Subcutaneous abdominal adipose tissue (tissue), 5 donors: ENCODE data around the gene AKR1D1.

Experiments
- H3K27ac ChIP-seq: one replicate; pipeline ENCODE4 v1.7.0; 2013; ENCODE audit warnings: low read depth, mild to moderate bottlenecking, inconsistent platforms, low read length, moderate library complexity
- H3K27me3 ChIP-seq, 5 donors: one replicate each; pipeline ENCODE4 v1.7.0; 2013; ENCODE audit warnings: low read length in 5 of 5, inconsistent platforms in 1 of 5; ENCODE audit not compliant: control insufficient read depth in 5 of 5, insufficient read depth in 4 of 5
- H3K36me3 ChIP-seq, 5 donors: one replicate each; pipeline ENCODE4 v1.7.0; 2013; ENCODE audit warnings: low read length in 5 of 5; ENCODE audit not compliant: control insufficient read depth in 5 of 5, insufficient read depth in 5 of 5
- H3K4me1 ChIP-seq, 5 donors: one replicate each; pipeline ENCODE4 v1.7.0; 2013; ENCODE audit warnings: low read length in 5 of 5, mild to moderate bottlenecking in 3 of 5, moderate library complexity in 1 of 5; ENCODE audit not compliant: control insufficient read depth in 5 of 5, insufficient read depth in 5 of 5
- H3K4me3 ChIP-seq, 5 donors: one replicate each; pipeline ENCODE4 v1.7.0; 2013; ENCODE audit warnings: low read length in 5 of 5, low read depth in 1 of 5
- H3K9ac ChIP-seq, 5 donors: one replicate each; pipeline ENCODE4 v1.7.0; 2013; ENCODE audit warnings: low read length in 5 of 5, mild to moderate bottlenecking in 4 of 5, moderate library complexity in 3 of 5
- H3K9me3 ChIP-seq, 5 donors: one replicate each; pipeline ENCODE4 v1.7.0; 2013; ENCODE audit warnings: low read length in 5 of 5; ENCODE audit not compliant: control insufficient read depth in 5 of 5
- donor health status: healthy.
- donor health status: healthy.
- donor health status: healthy.
- donor health status: healthy.
- donor health status: healthy.

AKR1D1 gene

DNA sequence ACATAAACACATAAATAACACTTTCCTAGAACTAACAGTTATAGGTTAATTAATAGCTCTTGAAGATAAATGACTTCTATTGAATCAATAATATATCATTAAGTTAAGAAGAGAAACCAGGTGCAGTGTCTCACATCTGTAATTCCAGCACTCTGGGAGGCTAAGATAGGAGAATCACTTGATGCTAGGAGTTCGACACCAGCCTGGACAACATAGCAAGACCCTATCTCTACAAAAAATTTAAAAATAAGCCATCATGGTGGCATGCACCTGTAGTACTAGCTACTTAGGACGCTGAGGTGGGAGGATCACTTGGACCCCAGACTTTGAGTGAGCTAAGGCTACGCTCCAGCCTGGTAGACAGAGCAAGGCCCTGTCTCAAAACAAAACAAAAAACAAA is 38.8 kb downstream of the AKR1D1 start:
- Histone ChIP-seq H3K27me3 (no peaks in the 10 kb centered on the region), H3K4me1 (no peaks in the 10 kb centered on the region), H3K9ac (no peak overlapping the region), H3K9me3 (no peaks in the 10 kb centered on the region), H3K4me3 (no peak overlapping the region), H3K27ac (no peak overlapping the region), H3K36me3 (no peaks in the 10 kb centered on the region)

DNA sequence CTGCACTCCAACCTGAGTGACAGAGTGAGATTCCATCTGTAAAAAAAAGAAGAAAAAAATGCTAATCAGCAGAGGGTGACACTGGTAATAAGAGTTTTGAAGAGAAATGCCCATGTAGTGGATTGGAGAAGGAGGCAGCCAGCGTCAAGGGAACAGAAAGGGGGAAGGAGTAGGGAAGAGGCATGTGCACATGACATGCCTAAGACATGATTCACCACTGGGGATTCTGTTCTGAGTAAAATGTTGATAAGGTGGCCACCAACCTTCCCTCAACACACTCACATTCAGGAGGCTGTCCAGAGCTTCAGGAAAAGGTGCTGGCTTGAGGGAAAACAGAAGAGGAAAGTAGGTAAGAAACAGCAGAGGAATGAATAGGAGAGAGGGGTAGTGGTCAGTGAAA is 39.9 kb downstream of the AKR1D1 start:
- no peaks in the 10 kb centered on the region for H3K27me3 ChIP-seq
- H3K9ac ChIP-seq, result no peak overlapping the region
- no peak overlapping the region for H3K4me3 ChIP-seq
- no peaks in the 10 kb centered on the region for H3K9me3 ChIP-seq
- H3K36me3 ChIP-seq, result no peaks in the 10 kb centered on the region
- H3K27ac ChIP-seq, result no peak overlapping the region
- H3K4me1 ChIP-seq, result no peaks in the 10 kb centered on the region

DNA sequence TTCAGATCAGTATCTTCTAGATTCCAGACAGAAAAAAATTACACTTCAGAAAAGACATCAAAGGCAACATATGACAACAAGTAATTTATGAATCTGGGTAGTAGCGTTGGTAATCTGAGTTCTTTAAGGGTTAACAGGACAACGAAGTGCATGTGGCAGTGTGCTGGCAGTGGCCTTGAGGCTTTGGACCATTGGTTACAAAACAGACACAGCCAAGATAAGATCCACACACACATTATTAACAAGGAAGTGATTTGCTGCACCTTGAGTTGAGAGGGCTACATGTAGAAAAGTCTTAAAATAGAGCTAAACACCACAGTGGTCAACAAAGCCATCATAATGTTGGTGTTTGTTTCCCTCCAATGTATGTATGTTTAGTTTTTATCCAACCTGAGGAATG is 40.6 kb downstream of the AKR1D1 start:
- no peaks in the 10 kb centered on the region for H3K36me3 ChIP-seq
- H3K27me3 ChIP-seq, result no peaks in the 10 kb centered on the region
- H3K4me3 ChIP-seq, result no peak overlapping the region
- no peaks in the 10 kb centered on the region for H3K9me3 ChIP-seq
- no peaks in the 10 kb centered on the region for H3K4me1 ChIP-seq
- H3K9ac ChIP-seq, result no peak overlapping the region
- H3K27ac ChIP-seq, result no peak overlapping the region

DNA sequence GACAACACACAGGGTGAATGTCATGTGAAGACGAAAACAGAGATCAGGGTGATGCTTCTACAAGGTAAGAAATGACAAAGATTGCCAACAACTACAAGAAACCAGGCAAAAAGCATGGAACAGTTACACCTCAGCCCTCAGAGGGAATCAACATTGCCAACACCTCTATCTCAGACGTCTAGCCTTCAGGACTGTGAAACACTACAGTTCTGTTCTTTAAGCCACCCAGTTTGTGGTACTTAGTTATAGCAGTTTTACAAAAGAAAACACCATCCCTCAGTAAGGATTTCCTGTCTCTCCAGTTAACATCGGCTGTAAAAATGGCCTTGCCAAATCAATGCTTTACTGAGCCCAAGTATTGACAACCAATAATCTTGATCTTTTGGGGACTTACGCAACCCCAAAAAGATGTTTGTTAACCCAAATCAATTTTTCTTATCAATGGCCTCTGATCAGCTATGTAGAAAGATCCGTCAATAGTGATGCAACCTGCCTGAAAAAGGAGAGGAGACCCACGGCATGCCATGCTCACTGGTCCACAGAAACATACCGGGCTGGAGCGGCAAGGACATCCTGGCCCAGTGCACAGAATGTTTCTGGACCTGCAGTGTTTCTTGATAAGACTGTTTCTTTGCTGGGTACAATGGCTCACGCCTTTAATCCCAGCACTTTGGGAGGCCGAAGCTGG is 44.0 kb downstream of the AKR1D1 start:
- Histone ChIP-seq H3K9ac (no peak overlapping the region), H3K27me3 (no peaks in the 10 kb centered on the region), H3K4me3 (no peak overlapping the region), H3K27ac (no peak overlapping the region), H3K36me3 (no peaks in the 10 kb centered on the region), H3K9me3 (no peaks in the 10 kb centered on the region), H3K4me1 (peaks cover 0 to 4% (median 0%) of the 10 kb centered on the region in 5 donors)

DNA sequence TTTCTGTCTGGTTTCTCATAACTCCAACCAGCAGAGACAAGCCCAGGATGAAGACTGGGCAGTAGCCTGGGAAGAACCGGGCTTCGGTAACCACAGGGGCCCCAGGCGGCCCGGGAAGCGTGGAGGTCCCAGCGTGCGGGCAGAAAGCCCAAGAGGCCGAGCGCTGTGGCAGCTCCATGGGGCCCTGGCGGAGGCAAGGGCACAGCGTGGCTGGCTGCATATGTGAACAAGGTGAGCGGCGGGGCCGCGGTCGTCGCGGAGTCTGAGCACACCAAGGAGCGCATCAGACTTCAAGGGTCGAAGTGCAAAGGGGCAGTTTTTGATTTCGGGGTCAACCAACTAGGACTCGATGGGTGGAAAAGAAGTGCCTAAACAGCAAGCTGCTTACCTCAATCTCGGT is 45.9 kb downstream of the AKR1D1 start:
- Histone ChIP-seq H3K4me1 (peaks cover 0 to 5% (median 0%) of the 10 kb centered on the region in 5 donors), H3K27ac (no peak overlapping the region), H3K36me3 (no peaks in the 10 kb centered on the region), H3K9ac (no peak overlapping the region), H3K27me3 (no peaks in the 10 kb centered on the region), H3K9me3 (no peaks in the 10 kb centered on the region), H3K4me3 (no peak overlapping the region)

DNA sequence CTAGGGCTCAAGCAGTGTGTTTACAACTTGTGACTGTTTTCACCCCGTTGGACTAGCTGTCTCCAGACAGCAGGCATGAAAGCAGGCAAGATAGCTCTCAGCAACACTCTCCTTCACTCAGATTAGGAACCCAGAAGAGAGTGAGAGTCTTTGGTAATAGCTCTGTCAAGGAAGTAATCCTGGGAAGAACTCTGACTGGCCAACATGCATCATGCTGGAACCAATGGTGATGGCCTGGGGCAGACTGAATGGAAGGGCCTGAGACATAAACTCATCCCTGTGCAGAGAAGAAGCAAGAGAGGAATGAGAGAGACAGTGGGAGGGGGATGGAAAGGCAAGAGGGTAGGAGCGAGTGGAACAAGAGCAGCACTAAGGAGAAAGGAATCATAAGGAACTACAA is 48.9 kb downstream of the AKR1D1 start:
- Histone ChIP-seq H3K27ac (no peak overlapping the region), H3K9me3 (peaks cover 0 to 5% (median 0%) of the 10 kb centered on the region in 5 donors), H3K36me3 (no peaks in the 10 kb centered on the region), H3K27me3 (no peaks in the 10 kb centered on the region), H3K4me1 (peaks cover 0 to 5% (median 0%) of the 10 kb centered on the region in 5 donors), H3K4me3 (no peak overlapping the region), H3K9ac (no peak overlapping the region)

DNA sequence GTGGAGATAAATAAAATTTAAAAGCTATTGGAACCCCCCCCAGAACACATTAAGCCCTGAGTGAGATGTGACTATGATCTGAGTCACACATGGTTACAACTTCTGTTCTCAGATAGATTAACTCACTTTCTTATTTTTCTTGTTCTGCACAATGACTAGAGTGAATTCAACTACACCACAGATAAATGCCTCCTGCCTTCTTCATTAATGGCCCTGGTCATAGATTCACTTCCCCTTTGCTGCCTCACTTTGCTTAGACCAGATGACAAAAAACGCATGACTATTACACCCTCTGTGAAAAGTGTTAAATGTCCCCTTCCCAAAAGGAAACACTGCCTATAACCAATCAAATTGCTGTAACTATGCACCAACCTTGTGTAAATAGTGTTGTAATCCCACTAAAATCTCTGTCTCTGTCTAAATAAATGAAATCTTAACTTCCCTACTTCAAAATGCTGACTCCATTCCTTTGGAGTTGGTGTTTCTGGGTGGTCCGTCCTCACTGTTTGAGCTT is 49.4 kb downstream of the AKR1D1 start:
- H3K4me1 ChIP-seq, result peaks cover 0 to 5% (median 0%) of the 10 kb centered on the region in 5 donors
- no peak overlapping the region for H3K9ac ChIP-seq
- no peak overlapping the region for H3K4me3 ChIP-seq
- no peaks in the 10 kb centered on the region for H3K36me3 ChIP-seq
- H3K9me3 ChIP-seq, result peaks cover 0 to 5% (median 0%) of the 10 kb centered on the region in 5 donors
- no peaks in the 10 kb centered on the region for H3K27me3 ChIP-seq
- H3K27ac ChIP-seq, result no peak overlapping the region

DNA sequence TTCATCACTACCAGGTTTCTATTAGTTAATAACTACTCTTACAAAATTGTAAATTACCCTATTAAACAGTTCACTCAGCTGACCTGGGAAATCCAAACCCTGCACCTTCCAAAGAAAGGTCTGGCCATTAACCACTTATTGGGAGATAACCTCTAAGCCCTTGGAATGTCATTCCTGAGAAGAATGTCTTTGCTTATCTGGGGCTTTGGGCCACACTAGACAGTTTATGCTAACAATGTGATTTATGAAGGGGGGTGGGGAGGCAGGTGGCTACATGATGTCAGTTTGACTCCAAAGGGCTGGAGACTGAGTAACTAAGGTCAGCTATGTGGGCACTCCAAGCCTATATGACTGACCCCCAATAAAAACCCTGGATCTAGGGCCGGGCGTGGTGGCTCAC is 50.7 kb downstream of the AKR1D1 start:
- Histone ChIP-seq H3K27ac (no peak overlapping the region), H3K27me3 (no peaks in the 10 kb centered on the region), H3K36me3 (no peaks in the 10 kb centered on the region), H3K4me3 (no peak overlapping the region), H3K9me3 (peaks cover 0 to 5% (median 0%) of the 10 kb centered on the region in 5 donors), H3K4me1 (peaks cover 0 to 5% (median 0%) of the 10 kb centered on the region in 5 donors), H3K9ac (no peak overlapping the region)

DNA sequence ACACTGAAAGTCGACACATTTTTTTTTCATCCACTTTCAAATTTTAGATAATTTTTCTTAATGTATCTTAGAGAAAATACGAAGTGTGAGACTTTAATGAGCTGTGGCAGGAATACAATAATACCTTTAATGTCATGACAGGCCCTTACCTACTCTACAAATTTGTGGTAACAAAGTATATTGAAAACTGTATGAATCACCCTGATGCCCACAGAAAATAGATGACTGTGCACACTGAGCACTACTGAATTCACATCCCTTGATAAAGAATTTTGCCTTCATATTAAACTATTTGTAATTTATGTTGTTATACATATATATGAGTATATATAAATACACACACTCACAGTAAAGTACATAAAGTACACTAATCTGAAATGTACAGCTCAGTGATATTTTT is 51.7 kb downstream of the AKR1D1 start:
- peaks cover 0 to 5% (median 0%) of the 10 kb centered on the region in 5 donors for H3K4me1 ChIP-seq
- H3K27ac ChIP-seq, result no peak overlapping the region
- H3K9ac ChIP-seq, result no peak overlapping the region
- H3K27me3 ChIP-seq, result no peaks in the 10 kb centered on the region
- H3K36me3 ChIP-seq, result no peaks in the 10 kb centered on the region
- H3K9me3 ChIP-seq, result peaks cover 0 to 5% (median 0%) of the 10 kb centered on the region in 5 donors
- no peak overlapping the region for H3K4me3 ChIP-seq

DNA sequence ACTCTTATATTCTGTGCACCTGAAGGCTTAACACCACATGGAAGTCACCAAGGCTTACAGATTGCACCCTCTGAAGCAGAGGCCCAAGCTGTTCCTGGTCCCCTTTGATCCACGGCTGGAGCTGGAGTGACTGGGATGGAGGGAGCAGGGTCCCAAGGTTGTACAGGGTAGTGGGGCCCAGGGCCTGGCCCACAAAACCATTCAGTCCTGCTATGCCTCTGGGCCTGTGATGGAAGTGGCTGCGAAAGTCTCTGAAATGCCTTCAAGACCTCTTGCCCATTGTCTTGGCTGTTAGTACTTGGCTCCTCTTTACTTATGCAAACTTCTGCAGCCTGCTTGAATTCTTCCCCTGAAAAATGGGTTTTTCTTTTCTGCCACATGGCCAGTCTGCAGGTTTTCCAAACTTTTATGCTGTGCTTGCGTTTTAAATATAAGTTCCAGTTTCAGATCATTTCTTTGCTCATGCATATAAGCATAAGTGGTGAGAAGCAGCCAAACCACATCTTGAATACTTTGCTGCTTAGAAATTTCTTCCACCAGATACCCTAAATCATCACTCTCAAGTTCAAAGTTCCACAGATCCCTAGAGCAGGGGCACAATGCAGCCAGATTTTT is 53.4 kb downstream of the AKR1D1 start:
- Histone ChIP-seq H3K36me3 (no peaks in the 10 kb centered on the region), H3K27ac (no peak overlapping the region), H3K9ac (no peak overlapping the region), H3K9me3 (peaks cover 0 to 5% (median 0%) of the 10 kb centered on the region in 5 donors), H3K4me1 (peaks cover 0 to 5% (median 0%) of the 10 kb centered on the region in 5 donors), H3K27me3 (no peaks in the 10 kb centered on the region), H3K4me3 (no peak overlapping the region)
